HG03135 (cell line): ENCODE results near the gene VAV2.

Source experiments
- ATAC-seq: cut with Tn5 transposase; IDR thresholded peaks from one replicate; pipeline ENCODE4 v1.9.1; 2021; ENCODE audit warnings: mild to moderate bottlenecking, moderate library complexity; ENCODE audit not compliant: unreplicated experiment

The VAV2 gene

GRCh38 chr9:133803028-133803585 lies 189.0 kb downstream of the VAV2 start:
- ATAC-seq, result no peak

- ATAC-seq, result no peak
Observed at GRCh38 chr9:133801739-133802138, 190.4 kb downstream of the VAV2 start.

GRCh38 chr9:133800266-133800665 lies 191.9 kb downstream of the VAV2 start:
- ATAC-seq, result no peak

- no peak for ATAC-seq
Observed at GRCh38 chr9:133799716-133800115, 192.4 kb downstream of the VAV2 start.

- ATAC-seq, result no peak
Observed at GRCh38 chr9:133799106-133799505, 193.0 kb downstream of the VAV2 start.

GRCh38 chr9:133798160-133798559 lies 194.0 kb downstream of the VAV2 start:
- ATAC-seq, result no peak

- ATAC-seq, result no peak
Observed at GRCh38 chr9:133797406-133798105, 194.6 kb downstream of the VAV2 start.

- ATAC-seq, result no peak
Observed at GRCh38 chr9:133796562-133796961, 195.6 kb downstream of the VAV2 start.

GRCh38 chr9:133795049-133795448 lies 197.1 kb downstream of the VAV2 start:
- no peak for ATAC-seq

- no peak for ATAC-seq
Observed at GRCh38 chr9:133794016-133794760, 197.9 kb downstream of the VAV2 start.

- ATAC-seq, result no peak
Observed at GRCh38 chr9:133793471-133793870, 198.7 kb downstream of the VAV2 start.

GRCh38 chr9:133792721-133793470 lies 199.2 kb downstream of the VAV2 start:
- no peak for ATAC-seq

GRCh38 chr9:133791735-133792649 lies 200.1 kb downstream of the VAV2 start:
- ATAC-seq, result no peak

- no peak for ATAC-seq
Observed at GRCh38 chr9:133791069-133791468, 201.1 kb downstream of the VAV2 start.

GRCh38 chr9:133789778-133790177 lies 202.3 kb downstream of the VAV2 start:
- ATAC-seq, result no peak

GRCh38 chr9:133788819-133789717 lies 203.1 kb downstream of the VAV2 start:
- ATAC-seq, result no peak

- ATAC-seq, result no peak
Observed at GRCh38 chr9:133788045-133788818, 203.9 kb downstream of the VAV2 start.

- ATAC-seq, result peak; percentile 45
Observed at GRCh38 chr9:133787754-133788025, 204.4 kb downstream of the VAV2 start.
